Calu3 (cell line): ENCODE measurements around the gene CYTL1. TPM values are rescaled to one million over a fixed set of nuclear protein-coding genes. Genes with fewer than 3 reads are reported as not detected.

Experiments used
- BruUV-seq: library from RNA; stranded (reverse); fragments of 400-500 nt; replicated peaks from 2 replicates; lab custom pipeline; 2021; lab: Mats Ljungman, UMichigan
- CTCF ChIA-PET: fragments of 300-600 bp; sonication (Branson Sonifier 250); formaldehyde crosslinking; loops from one replicate; lab custom pipeline; 2022; ENCODE audit warnings: antibody characterized with exemption; lab: Charles Lee
- DNase-seq: peaks from one replicate; pipeline ENCODE4 v3.0.0; 2022
- H3K27ac Mint-ChIP-seq: one replicate; pipeline ENCODE4 v1.8.0; 2022; ENCODE audit warnings: mixed read lengths; ENCODE audit not compliant: unreplicated experiment
- H3K27me3 Mint-ChIP-seq: one replicate; pipeline ENCODE4 v1.8.0; 2022; ENCODE audit warnings: mixed read lengths; ENCODE audit not compliant: unreplicated experiment
- H3K36me3 Mint-ChIP-seq: one replicate; pipeline ENCODE4 v1.8.0; 2022; ENCODE audit warnings: mild to moderate bottlenecking, moderate library complexity, mixed read lengths; ENCODE audit not compliant: insufficient read depth, unreplicated experiment
- H3K4me1 Mint-ChIP-seq: one replicate; pipeline ENCODE4 v1.8.0; 2022; ENCODE audit warnings: mild to moderate bottlenecking, low read depth, mixed read lengths; ENCODE audit not compliant: unreplicated experiment
- H3K4me3 Mint-ChIP-seq: one replicate; pipeline ENCODE4 v1.8.0; 2022; ENCODE audit warnings: mild to moderate bottlenecking, low read depth, moderate library complexity, mixed read lengths; ENCODE audit not compliant: unreplicated experiment
- H3K9me3 Mint-ChIP-seq: one replicate; pipeline ENCODE4 v1.8.0; 2022; ENCODE audit warnings: low read depth, mixed read lengths; ENCODE audit not compliant: unreplicated experiment
- CTCF ChIP-seq: fragments of 200-600 bp; IDR thresholded peaks from one replicate; pipeline ENCODE4 v1.8.0; 2022; ENCODE audit warnings: antibody characterized with exemption; ENCODE audit not compliant: unreplicated experiment
- intact Hi-C: fragments of 100-400 bp; cut with micrococcal nuclease; formaldehyde crosslinking; loops from one replicate; pipeline ENCODE4 v1.10.0; 2022; ENCODE audit not compliant: unreplicated experiment
- total RNA-seq: library from RNA; stranded (reverse); gene quantifications from 2 replicates; pipeline ENCODE4 v1.2.3, GENCODE V29; 2022

The CYTL1 gene
- total RNA-seq, 1 experiment from 2014 or later = not detected

GRCh38 chr4:5014007-5014682, 5.1 kb downstream of the CYTL1 start:
- no TSS peak for BruUV-seq
- intact Hi-C loops = no loop called here
- no peaks in the 10 kb centered on the region for H3K4me1 Mint-ChIP-seq
- DNase-seq = no peak
- no peak overlapping the region for H3K27ac Mint-ChIP-seq
- no peak overlapping the region for H3K4me3 Mint-ChIP-seq
- H3K9me3 Mint-ChIP-seq = peaks cover 8% of the 10 kb centered on the region
- H3K36me3 Mint-ChIP-seq = no peaks in the 10 kb centered on the region
- CTCF ChIA-PET = no interaction called here
- TF ChIP-seq CTCF = no peak
- H3K27me3 Mint-ChIP-seq = peaks cover 14% of the 10 kb centered on the region

GRCh38 chr4:5012958-5013357, 6.3 kb downstream of the CYTL1 start:
- TF ChIP-seq CTCF = no peak
- no peak for DNase-seq
- H3K27me3 Mint-ChIP-seq = peaks cover 14% of the 10 kb centered on the region
- H3K36me3 Mint-ChIP-seq = no peaks in the 10 kb centered on the region
- CTCF ChIA-PET = no interaction called here
- H3K9me3 Mint-ChIP-seq = peaks cover 8% of the 10 kb centered on the region
- no peak overlapping the region for H3K4me3 Mint-ChIP-seq
- no TSS peak for BruUV-seq
- H3K4me1 Mint-ChIP-seq = no peaks in the 10 kb centered on the region
- intact Hi-C loops = no loop called here
- no peak overlapping the region for H3K27ac Mint-ChIP-seq

- Mint-ChIP-seq H3K4me1 (no peaks in the 10 kb centered on the region), H3K36me3 (no peaks in the 10 kb centered on the region), H3K27ac (no peak overlapping the region), H3K27me3 (peaks cover 14% of the 10 kb centered on the region), H3K9me3 (peaks cover 8% of the 10 kb centered on the region), H3K4me3 (no peak overlapping the region)
- intact Hi-C loops = no loop called here
- CTCF ChIA-PET = no interaction called here
- no peak for DNase-seq
- no TSS peak for BruUV-seq
- TF ChIP-seq CTCF = no peak
These were observed 6.9 kb downstream of the CYTL1 start for GRCh38 chr4:5012244-5012898.

GRCh38 chr4:5010984-5011383, 8.3 kb downstream of the CYTL1 start:
- H3K36me3 Mint-ChIP-seq = no peaks in the 10 kb centered on the region
- DNase-seq = no peak
- CTCF ChIA-PET = no interaction called here
- peaks cover 14% of the 10 kb centered on the region for H3K27me3 Mint-ChIP-seq
- H3K4me3 Mint-ChIP-seq = no peak overlapping the region
- intact Hi-C loops = no loop called here
- TF ChIP-seq CTCF = no peak
- no TSS peak for BruUV-seq
- H3K4me1 Mint-ChIP-seq = no peaks in the 10 kb centered on the region
- H3K9me3 Mint-ChIP-seq = peaks cover 11% of the 10 kb centered on the region
- H3K27ac Mint-ChIP-seq = no peak overlapping the region
